Measurements from ENCODE around the gene TTC24. TPM values are rescaled to one million over a fixed set of nuclear protein-coding genes. Genes with fewer than 3 reads are reported as not detected.
"Not testable (repeated sequence)": the region's sequence is repeated elsewhere in the genome, so short reads cannot be mapped to it uniquely, and the experiment has no call there.

TTC24 gene
- total and polyA plus RNA-seq, 3 donors from 2014 or later, result 0.38 TPM; not detected in 2

DNA sequence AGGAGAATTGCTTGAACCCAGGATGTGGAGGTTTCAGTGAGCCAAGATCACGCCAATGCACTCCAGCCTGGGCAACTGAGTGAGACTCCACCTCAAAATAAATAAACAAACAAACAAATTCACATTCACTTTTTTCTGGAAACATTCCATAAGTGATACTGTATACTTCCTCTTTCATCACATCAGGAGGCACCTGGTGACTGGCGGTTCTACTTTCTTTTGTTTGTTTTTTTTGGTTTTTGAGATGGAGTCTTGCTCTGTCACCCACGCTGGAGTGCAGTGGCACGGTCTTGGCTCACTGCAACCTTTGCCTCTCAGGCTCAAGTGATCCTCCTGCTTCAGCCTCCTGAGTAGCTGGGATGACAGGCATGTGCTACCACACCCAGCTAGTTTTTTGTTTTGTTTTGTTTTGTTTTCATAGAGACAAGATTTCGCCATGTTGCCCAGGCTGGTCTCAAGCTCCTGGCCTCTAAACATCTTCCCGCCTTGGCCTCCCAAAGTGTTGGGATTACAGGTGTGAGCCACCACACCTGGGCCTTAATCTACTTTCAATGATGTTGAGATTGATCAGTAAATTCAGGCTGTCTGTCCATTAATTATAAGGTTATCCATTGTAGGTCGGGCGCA, 50.4 kb downstream of the TTC24 start:
- H3K4me1 ChIP-seq, result peaks cover 8% of the 10 kb centered on the region
- no peaks in the 10 kb centered on the region for H3K9me3 ChIP-seq
- H3K36me3 ChIP-seq (ENCODE audit: low read depth, missing control alignments), result no peaks in the 10 kb centered on the region
- no peaks in the 10 kb centered on the region for H3K27me3 ChIP-seq
- H3K27ac ChIP-seq, result no peak overlapping the region
- WGBS, 2 donors, result 90 to 91% methylated on average over 8 of the region's 8 CpGs
- TF ChIP-seq CTCF (IDR thresholded peaks at IDR 0.05), result no peak
- no peak for TF ChIP-seq POLR2A (IDR thresholded peaks at IDR 0.05)
- intact Hi-C loops (cut with DNase I; ENCODE audit: low total_unique reads), result no loop called here
- no peak for DNase-seq
- no peak overlapping the region for H3K4me3 ChIP-seq

- H3K4me1 ChIP-seq; DNase-seq; H3K9me3 ChIP-seq; H3K27ac ChIP-seq; H3K4me3 ChIP-seq; intact Hi-C loops (cut with DNase I; ENCODE audit: low total_unique reads); H3K36me3 ChIP-seq (ENCODE audit: low read depth, missing control alignments); H3K27me3 ChIP-seq: not testable (repeated sequence)
- WGBS, 2 donors, result 62 to 74% methylated on average over 9 of the region's 9 CpGs
These were observed 51.6 kb downstream of the TTC24 start for GRCh38 chr1:156631152-156631551.

GRCh38 chr1:156632355-156632754, 52.8 kb downstream of the TTC24 start:
- no peak for DNase-seq
- 68 to 80% methylated on average over 3 of the region's 3 CpGs for WGBS, 2 donors
- Histone ChIP-seq H3K27ac (no peak overlapping the region), H3K36me3 (ENCODE audit: low read depth, missing control alignments) (no peaks in the 10 kb centered on the region), H3K4me1 (no peaks in the 10 kb centered on the region), H3K27me3 (no peaks in the 10 kb centered on the region), H3K9me3 (no peaks in the 10 kb centered on the region), H3K4me3 (no peak overlapping the region)
- TF ChIP-seq POLR2A (IDR thresholded peaks at IDR 0.05) (no peak), CTCF (IDR thresholded peaks at IDR 0.05) (no peak)
- intact Hi-C loops (cut with DNase I; ENCODE audit: low total_unique reads), result no loop called here

Other genes with a start within 250 kb of the TTC24 start
- 100 to 1,000 TPM; 192 to 203 TPM for gene CCT3, start 241.4 kb upstream of the TTC24 start, total RNA-seq
- gene CCT3, start 241.4 kb upstream of the TTC24 start, polyA plus RNA-seq (ENCODE audit: insufficient read depth, low read depth, low replicate concordance), result 302 TPM
- 100 to 1,000 TPM; 354 to 748 TPM for gene TSACC, start 241.2 kb upstream of the TTC24 start, total RNA-seq
- 1,814 TPM for gene TSACC, start 241.2 kb upstream of the TTC24 start, polyA plus RNA-seq (ENCODE audit: insufficient read depth, low read depth, low replicate concordance)
- 1 to 10 TPM; 2.0 TPM for gene RHBG, start 210.5 kb upstream of the TTC24 start, total RNA-seq
- gene RHBG, start 210.5 kb upstream of the TTC24 start, polyA plus RNA-seq (ENCODE audit: insufficient read depth, low read depth, low replicate concordance), result 3.3 TPM
- 100 to 1,000 TPM in 1 of 2 donors, 10 to 100 TPM in 1; 96.8 to 113 TPM for gene MEF2D, start 78.9 kb upstream of the TTC24 start, total RNA-seq
- 34.4 TPM for gene MEF2D, start 78.9 kb upstream of the TTC24 start, polyA plus RNA-seq (ENCODE audit: insufficient read depth, low read depth, low replicate concordance)
- 10 to 100 TPM in 1 of 2 donors, 1 to 10 TPM in 1; 8.2 to 13.4 TPM for gene IQGAP3, start 7.2 kb upstream of the TTC24 start, total RNA-seq
- 5.6 TPM for gene IQGAP3, start 7.2 kb upstream of the TTC24 start, polyA plus RNA-seq (ENCODE audit: insufficient read depth, low read depth, low replicate concordance)
- 100 to 1,000 TPM; 142 to 200 TPM for gene NAXE, start 12.1 kb downstream of the TTC24 start, total RNA-seq
- 110 TPM for gene NAXE, start 12.1 kb downstream of the TTC24 start, polyA plus RNA-seq (ENCODE audit: insufficient read depth, low read depth, low replicate concordance)
- gene GPATCH4, start 21.8 kb downstream of the TTC24 start, total RNA-seq, result 10 to 100 TPM; 21.6 to 26.7 TPM
- gene GPATCH4, start 21.8 kb downstream of the TTC24 start, polyA plus RNA-seq (ENCODE audit: insufficient read depth, low read depth, low replicate concordance), result 18.5 TPM
- gene HAPLN2, start 39.7 kb downstream of the TTC24 start, total RNA-seq, result 1 to 10 TPM; 5.5 to 6.0 TPM
- gene HAPLN2, start 39.7 kb downstream of the TTC24 start, polyA plus RNA-seq (ENCODE audit: insufficient read depth, low read depth, low replicate concordance), result 1.5 TPM
- gene BCAN, start 62.4 kb downstream of the TTC24 start, total RNA-seq, result 1 to 10 TPM; 8.8 to 9.7 TPM
- 3.3 TPM for gene BCAN, start 62.4 kb downstream of the TTC24 start, polyA plus RNA-seq (ENCODE audit: insufficient read depth, low read depth, low replicate concordance)
- 10 to 100 TPM; 17.6 to 27.7 TPM for gene NES, start 97.7 kb downstream of the TTC24 start, total RNA-seq
- 20.7 TPM for gene NES, start 97.7 kb downstream of the TTC24 start, polyA plus RNA-seq (ENCODE audit: insufficient read depth, low read depth, low replicate concordance)
- gene CRABP2, start 125.9 kb downstream of the TTC24 start, total RNA-seq, result 1 to 10 TPM; 2.1 to 6.8 TPM
- 21.0 TPM for gene CRABP2, start 125.9 kb downstream of the TTC24 start, polyA plus RNA-seq (ENCODE audit: insufficient read depth, low read depth, low replicate concordance)
- gene METTL25B, start 148.7 kb downstream of the TTC24 start, total RNA-seq, result 10 to 100 TPM; 34.1 to 69.0 TPM
- 50.5 TPM for gene METTL25B, start 148.7 kb downstream of the TTC24 start, polyA plus RNA-seq (ENCODE audit: insufficient read depth, low read depth, low replicate concordance)
- gene ISG20L2, start 149.0 kb downstream of the TTC24 start, total RNA-seq, result 100 to 1,000 TPM in 1 of 2 donors, 10 to 100 TPM in 1; 60.9 to 150 TPM
- gene ISG20L2, start 149.0 kb downstream of the TTC24 start, polyA plus RNA-seq (ENCODE audit: insufficient read depth, low read depth, low replicate concordance), result 223 TPM
- 10 to 100 TPM; 36.6 to 51.7 TPM for gene MRPL24, start 161.4 kb downstream of the TTC24 start, total RNA-seq
- gene MRPL24, start 161.4 kb downstream of the TTC24 start, polyA plus RNA-seq (ENCODE audit: insufficient read depth, low read depth, low replicate concordance), result 101 TPM
- 10 to 100 TPM; 78.2 to 97.7 TPM for gene HDGF, start 172.0 kb downstream of the TTC24 start, total RNA-seq
- 133 TPM for gene HDGF, start 172.0 kb downstream of the TTC24 start, polyA plus RNA-seq (ENCODE audit: insufficient read depth, low read depth, low replicate concordance)
- gene PRCC, start 187.8 kb downstream of the TTC24 start, total RNA-seq, result 10 to 100 TPM; 53.3 to 62.0 TPM
- 68.3 TPM for gene PRCC, start 187.8 kb downstream of the TTC24 start, polyA plus RNA-seq (ENCODE audit: insufficient read depth, low read depth, low replicate concordance)
- gene SH2D2A, start 237.1 kb downstream of the TTC24 start, total RNA-seq, result 1 to 10 TPM in 1 of 2 donors, not detected in 1; 3.1 TPM
- gene SH2D2A, start 237.1 kb downstream of the TTC24 start, polyA plus RNA-seq (ENCODE audit: insufficient read depth, low read depth, low replicate concordance), result 1.3 TPM